Upper lobe of right lung (tissue), 1 donor: ENCODE data around the gene ATAT1. TPM values are rescaled to one million over a fixed set of nuclear protein-coding genes. Genes with fewer than 3 reads are reported as not detected.

Source experiments
- ATAC-seq: fragments of 200-7000 bp; cut with Tn5 transposase; one replicate; pipeline ENCODE4 v1.9.1; 2020; ENCODE audit warnings: mild to moderate bottlenecking, moderate library complexity
- DNase-seq: peaks from one replicate; pipeline ENCODE4 v3.0.0-alpha.2; 2020
- H3K27ac ChIP-seq: fragments of 200-600 bp; one replicate; pipeline ENCODE4 v1.8.0; 2022
- H3K27me3 ChIP-seq: fragments of 200-600 bp; one replicate; pipeline ENCODE4 v1.8.0; 2022; ENCODE audit warnings: mild to moderate bottlenecking
- H3K36me3 ChIP-seq: fragments of 200-600 bp; one replicate; pipeline ENCODE4 v1.8.0; 2022
- H3K4me1 ChIP-seq: fragments of 200-600 bp; one replicate; pipeline ENCODE4 v1.8.0; 2022
- H3K4me3 ChIP-seq: fragments of 200-600 bp; one replicate; pipeline ENCODE4 v1.8.0; 2022; ENCODE audit warnings: mild to moderate bottlenecking
- H3K9me3 ChIP-seq: fragments of 200-600 bp; one replicate; pipeline ENCODE4 v1.8.0; 2022
- intact Hi-C: fragments of 100-400 bp; cut with DNase I; formaldehyde crosslinking; loops from one replicate; pipeline ENCODE4 v1.11.0; 2022
- total RNA-seq: library from RNA; stranded (reverse); fragmentation: NEBNext Ultra II Directional; extraction: Animal tissue kit (Norgen Biotek cat#: 25700); gene quantifications from one replicate; pipeline ENCODE4 v1.2.1, GENCODE V29; 2021
- TF ChIP-seq, protein P1 (sequence below): fragments of 200-600 bp; IDR thresholded peaks from one replicate; pipeline ENCODE4 v1.8.0; 2022; ENCODE audit warnings: antibody characterized with exemption
- donor health status: DM: no; HTN: yes; CAD: no; lungs with severe emphysema.

Gene ATAT1
- total RNA-seq, 1 donor from 2014 or later, result 7.8 TPM

DNA sequence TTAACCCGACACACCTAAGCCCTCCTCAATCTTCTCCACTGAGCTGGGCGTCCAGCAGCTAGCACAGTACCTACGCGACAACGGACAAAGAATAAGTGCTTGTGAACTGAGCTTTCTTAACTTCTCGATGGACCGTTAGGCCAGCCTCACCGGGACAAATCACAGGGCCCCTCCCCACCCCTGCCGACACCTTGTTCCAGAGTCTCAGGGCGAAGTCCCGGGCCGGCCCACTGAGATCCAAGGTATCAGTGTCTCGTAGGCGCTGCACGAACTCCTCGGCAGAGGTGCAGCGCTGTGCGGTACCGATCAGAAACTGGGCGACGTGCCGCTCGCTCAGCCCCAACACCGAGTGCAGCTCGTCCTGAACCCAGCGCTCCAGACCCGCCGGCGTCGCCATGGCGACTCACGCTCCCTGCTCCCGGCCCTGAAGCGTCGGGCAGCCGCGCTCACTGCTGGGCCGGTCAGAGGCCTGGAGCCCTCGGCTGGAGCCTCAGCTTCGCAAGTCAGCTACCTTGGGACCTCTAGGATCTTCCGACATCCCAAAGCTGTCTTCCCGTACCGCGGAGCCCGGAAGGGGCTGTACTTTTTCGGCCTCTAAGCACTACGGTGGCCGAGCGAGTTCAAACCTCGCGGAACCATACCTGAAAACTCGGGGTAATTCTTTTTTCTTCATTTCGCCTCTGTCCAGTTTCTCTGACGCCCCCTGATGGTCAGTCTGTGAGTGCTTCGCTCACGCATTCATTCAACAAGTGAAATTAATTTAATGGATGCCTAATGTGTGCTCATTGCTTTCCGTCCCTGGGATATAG lies 46.0 kb downstream of the ATAT1 start, which contains the start of gene DHX16:
TSS of gene DHX16 (minus strand) at position 562 of the 809 bp plus-strand sequence. CDS start at position 397, 165 bp downstream.
- peak within 1 kb of the TSS; percentile 95 for H3K4me3 ChIP-seq
- H3K27ac ChIP-seq, result peak within 1 kb of the TSS; percentile 68

DNA sequence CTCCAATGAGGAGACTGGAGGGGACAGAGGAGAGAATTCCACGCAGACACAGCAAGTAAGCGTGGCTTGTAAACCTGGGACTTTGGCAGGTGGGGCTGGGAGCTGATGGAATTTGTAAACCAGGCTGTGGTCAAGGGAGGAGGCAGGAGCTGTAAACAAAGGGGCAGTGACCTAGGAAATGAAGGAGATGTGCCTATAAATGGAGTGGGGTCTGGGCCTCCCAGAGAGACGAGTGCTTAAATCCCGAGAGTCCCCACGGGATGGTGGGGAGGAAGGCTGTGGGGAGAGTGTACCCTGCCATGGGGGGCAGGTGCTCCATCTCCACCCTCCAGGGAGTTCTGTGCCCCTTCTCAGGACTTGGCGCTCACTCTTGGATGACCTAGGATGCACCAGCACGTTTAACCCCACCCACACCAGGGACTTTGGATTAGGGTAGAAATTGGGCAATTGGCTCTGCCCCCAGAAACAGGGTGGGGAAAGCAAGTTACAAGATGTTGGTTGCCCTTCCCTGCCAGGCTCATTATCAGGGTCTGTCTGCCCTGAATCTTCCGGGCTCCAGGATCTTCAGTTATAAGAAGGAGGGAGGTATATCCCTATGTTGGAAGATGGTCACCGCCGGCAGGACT lies 50.1 kb downstream of the ATAT1 start:
- H3K27ac ChIP-seq, result no peak overlapping the region
- ATAC-seq, result no peak
- TF ChIP-seq, protein P1, sequence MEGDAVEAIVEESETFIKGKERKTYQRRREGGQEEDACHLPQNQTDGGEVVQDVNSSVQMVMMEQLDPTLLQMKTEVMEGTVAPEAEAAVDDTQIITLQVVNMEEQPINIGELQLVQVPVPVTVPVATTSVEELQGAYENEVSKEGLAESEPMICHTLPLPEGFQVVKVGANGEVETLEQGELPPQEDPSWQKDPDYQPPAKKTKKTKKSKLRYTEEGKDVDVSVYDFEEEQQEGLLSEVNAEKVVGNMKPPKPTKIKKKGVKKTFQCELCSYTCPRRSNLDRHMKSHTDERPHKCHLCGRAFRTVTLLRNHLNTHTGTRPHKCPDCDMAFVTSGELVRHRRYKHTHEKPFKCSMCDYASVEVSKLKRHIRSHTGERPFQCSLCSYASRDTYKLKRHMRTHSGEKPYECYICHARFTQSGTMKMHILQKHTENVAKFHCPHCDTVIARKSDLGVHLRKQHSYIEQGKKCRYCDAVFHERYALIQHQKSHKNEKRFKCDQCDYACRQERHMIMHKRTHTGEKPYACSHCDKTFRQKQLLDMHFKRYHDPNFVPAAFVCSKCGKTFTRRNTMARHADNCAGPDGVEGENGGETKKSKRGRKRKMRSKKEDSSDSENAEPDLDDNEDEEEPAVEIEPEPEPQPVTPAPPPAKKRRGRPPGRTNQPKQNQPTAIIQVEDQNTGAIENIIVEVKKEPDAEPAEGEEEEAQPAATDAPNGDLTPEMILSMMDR, result no peak
- DNase-seq, result no peak
- intact Hi-C loops, result no loop called here
- no peaks in the 10 kb centered on the region for H3K27me3 ChIP-seq
- peaks cover 38% of the 10 kb centered on the region for H3K4me1 ChIP-seq
- H3K4me3 ChIP-seq, result no peak overlapping the region
- no peaks in the 10 kb centered on the region for H3K9me3 ChIP-seq
- peaks cover 47% of the 10 kb centered on the region for H3K36me3 ChIP-seq

More for the DNA sequence above, 46.0 kb downstream of the ATAT1 start, which contains the start of gene DHX16:
- Histone ChIP-seq H3K9me3 (no peaks in the 10 kb centered on the region), H3K27me3 (no peaks in the 10 kb centered on the region), H3K36me3 (peaks cover 53% of the 10 kb centered on the region), H3K4me1 (peaks cover 16% of the 10 kb centered on the region)
- TF ChIP-seq, protein P1, result peak; percentile 89
- peak; percentile 97 for ATAC-seq
- intact Hi-C loops, result no loop called here
- DNase-seq, result peak; percentile 96

DNA sequence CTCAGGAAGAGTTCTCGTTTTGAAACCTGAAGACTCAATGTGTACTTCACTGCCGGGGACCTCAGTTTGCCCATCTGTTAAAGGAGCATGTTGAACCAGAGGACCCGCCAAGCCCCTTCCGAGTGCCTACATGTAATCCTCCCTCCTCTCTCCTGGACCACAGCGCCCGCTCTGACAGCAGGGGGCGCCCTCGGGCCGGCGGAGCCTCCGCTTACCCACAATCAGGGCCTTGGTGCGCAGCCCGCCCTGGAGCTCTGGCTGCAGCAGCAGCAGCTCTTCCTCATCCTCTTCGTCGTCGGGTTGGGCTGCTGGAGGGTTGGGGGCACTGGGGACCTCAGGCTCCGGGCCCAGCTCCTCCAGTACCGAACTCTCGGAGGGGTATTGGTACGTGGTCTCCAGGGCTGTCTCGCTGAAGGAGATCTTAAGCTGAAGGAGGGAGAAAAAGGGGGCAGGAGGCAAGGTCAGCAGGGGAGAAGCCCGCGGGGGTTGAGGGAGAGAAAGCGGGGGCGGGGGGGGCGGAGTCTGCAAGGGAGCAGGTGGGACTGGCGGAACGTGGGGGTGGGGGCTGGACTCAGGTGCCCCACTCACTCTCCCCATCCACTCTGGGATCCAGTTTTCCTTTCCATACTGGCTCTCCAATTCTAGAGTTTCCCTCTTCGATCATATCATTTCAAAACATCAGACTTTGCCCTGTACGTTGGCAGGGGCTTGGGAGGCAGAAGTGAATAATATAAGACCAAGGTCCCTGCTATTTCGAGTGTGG lies 52.5 kb downstream of the ATAT1 start:
- TF ChIP-seq, protein P1, result peak; percentile 98
- H3K9me3 ChIP-seq, result no peaks in the 10 kb centered on the region
- peak overlapping the region; percentile 78 for H3K4me3 ChIP-seq
- H3K27ac ChIP-seq, result peak overlapping the region; percentile 11
- H3K4me1 ChIP-seq, result peaks cover 43% of the 10 kb centered on the region
- DNase-seq (peak; percentile 93), ATAC-seq (peak; percentile 87)
- H3K27me3 ChIP-seq, result no peaks in the 10 kb centered on the region
- H3K36me3 ChIP-seq, result peaks cover 47% of the 10 kb centered on the region
- intact Hi-C loops, result loop anchor here (2.0 kb wide), 1 partner anchor 44 kb away; no protein-coding TSS in a partner anchor

DNA sequence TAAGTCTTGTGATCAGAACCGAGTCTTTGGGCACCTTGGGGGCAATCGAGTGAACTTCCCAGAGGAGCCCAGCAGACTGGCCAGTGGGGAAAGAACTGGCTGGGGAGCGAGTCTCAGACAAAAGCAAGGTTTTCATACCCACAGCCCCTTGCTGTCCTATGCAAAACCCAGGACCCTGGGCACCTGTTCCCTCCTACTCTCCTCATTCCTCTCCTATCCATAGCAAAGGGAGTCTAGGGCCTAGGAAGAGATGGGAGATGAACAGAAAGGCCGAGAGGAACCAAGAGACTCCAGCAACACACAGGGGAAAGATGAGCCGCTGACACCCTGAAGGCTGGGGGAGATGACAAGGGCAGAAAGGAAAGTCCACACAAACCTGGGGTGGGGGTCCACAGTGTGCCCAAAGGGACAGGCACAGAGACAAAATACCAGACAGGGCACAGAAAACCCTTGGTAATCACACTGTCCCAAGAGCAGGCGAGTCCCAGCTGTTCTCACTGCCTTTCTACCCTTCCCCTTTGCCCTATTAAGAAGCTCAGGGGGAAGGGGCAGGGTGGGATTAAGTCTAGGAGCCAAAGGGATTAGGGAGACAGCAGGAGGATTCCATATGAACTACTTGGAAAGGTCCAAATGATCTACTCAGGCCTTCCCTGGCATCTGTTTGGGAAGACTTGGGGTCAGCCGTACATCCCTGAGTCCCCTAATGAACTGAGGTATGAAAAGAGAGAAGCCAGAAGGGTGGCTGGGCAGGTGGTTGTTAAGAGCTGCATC lies 53.3 kb downstream of the ATAT1 start:
- peaks cover 47% of the 10 kb centered on the region for H3K36me3 ChIP-seq
- peak overlapping the region; percentile 78 for H3K4me3 ChIP-seq
- no peak for DNase-seq
- no peaks in the 10 kb centered on the region for H3K9me3 ChIP-seq
- peaks cover 46% of the 10 kb centered on the region for H3K4me1 ChIP-seq
- intact Hi-C loops, result loop anchor here (2.0 to 5.0 kb wide), 2 partner anchors 43 to 212 kb away; no protein-coding TSS in a partner anchor
- no peak for ATAC-seq
- TF ChIP-seq, protein P1, result no peak
- peak overlapping the region; percentile 92 for H3K27ac ChIP-seq
- H3K27me3 ChIP-seq, result no peaks in the 10 kb centered on the region

DNA sequence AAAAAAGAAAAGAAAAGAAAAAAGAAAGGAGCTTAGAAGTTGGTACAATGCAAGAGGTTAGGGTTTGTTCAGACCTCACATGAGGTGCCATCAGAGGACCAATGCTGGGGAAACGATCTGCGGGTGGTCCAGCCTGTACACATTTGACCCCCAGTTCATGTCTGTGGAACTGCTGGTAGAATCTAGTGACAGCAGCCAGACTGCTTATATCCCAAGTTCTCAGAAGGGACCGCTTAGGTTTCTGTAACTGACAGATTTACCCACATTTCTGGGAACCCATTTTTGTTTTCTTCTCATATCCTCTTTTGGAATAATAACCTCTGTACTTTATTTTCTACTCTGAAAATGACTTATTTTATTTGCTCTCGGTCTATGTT lies 55.1 kb downstream of the ATAT1 start:
- H3K9me3 ChIP-seq, result no peaks in the 10 kb centered on the region
- peak overlapping the region; percentile 92 for H3K27ac ChIP-seq
- H3K4me3 ChIP-seq, result peak overlapping the region; percentile 78
- peaks cover 50% of the 10 kb centered on the region for H3K4me1 ChIP-seq
- ATAC-seq (no peak), DNase-seq (no peak)
- intact Hi-C loops, result loop anchor here (5.0 kb wide), 1 partner anchor 211 kb away; no protein-coding TSS in a partner anchor
- no peaks in the 10 kb centered on the region for H3K27me3 ChIP-seq
- H3K36me3 ChIP-seq, result peaks cover 36% of the 10 kb centered on the region
- TF ChIP-seq, protein P1, result no peak
